ENCODE measurements around the gene TIMP2.
"Not testable (repeated sequence)": the region's sequence is repeated elsewhere in the genome, so short reads cannot be mapped to it uniquely, and the experiment has no call there.

Gene TIMP2

GRCh38 chr17:78954684-78955083, 29.5 kb upstream of the TIMP2 start:
- no peak for DNase-seq

GRCh38 chr17:78953356-78954350, 28.5 kb upstream of the TIMP2 start:
- no peak for DNase-seq

GRCh38 chr17:78952706-78953105, 27.5 kb upstream of the TIMP2 start:
- DNase-seq = no peak

GRCh38 chr17:78951967-78952551, 26.9 kb upstream of the TIMP2 start:
- no peak for DNase-seq

- no peak for DNase-seq
These were observed 25.7 kb upstream of the TIMP2 start for GRCh38 chr17:78950870-78951269.

- no peak for DNase-seq
These were observed 22.3 kb upstream of the TIMP2 start for GRCh38 chr17:78947235-78948149.

- DNase-seq = no peak
These were observed 21.4 kb upstream of the TIMP2 start for GRCh38 chr17:78946631-78947030.

- no peak for DNase-seq
These were observed 20.9 kb upstream of the TIMP2 start for GRCh38 chr17:78946131-78946530.

GRCh38 chr17:78945455-78945854, 20.3 kb upstream of the TIMP2 start:
- not testable (repeated sequence) for DNase-seq

- DNase-seq = no peak
These were observed 19.8 kb upstream of the TIMP2 start for GRCh38 chr17:78944956-78945355.

GRCh38 chr17:78944026-78944425, 18.8 kb upstream of the TIMP2 start:
- no peak for DNase-seq

GRCh38 chr17:78940708-78941107, 15.5 kb upstream of the TIMP2 start:
- DNase-seq = peak; percentile 29

GRCh38 chr17:78940258-78940657, 15.1 kb upstream of the TIMP2 start:
- no peak for DNase-seq

- no peak for DNase-seq
These were observed 14.4 kb upstream of the TIMP2 start for GRCh38 chr17:78939615-78940014.

GRCh38 chr17:78937561-78937960, 12.4 kb upstream of the TIMP2 start:
- no peak for DNase-seq

GRCh38 chr17:78935419-78936323, 10.5 kb upstream of the TIMP2 start:
- no peak for DNase-seq

- DNase-seq = no peak
These were observed 9.7 kb upstream of the TIMP2 start for GRCh38 chr17:78934681-78935418.

GRCh38 chr17:78933959-78934568, 8.9 kb upstream of the TIMP2 start:
- peak; percentile 86 for DNase-seq

- DNase-seq = no peak
These were observed 8.1 kb upstream of the TIMP2 start for GRCh38 chr17:78933025-78933958.

Measured in NCI-H1436 (cell line).